ENCODE measurements around the gene SMYD3. TPM values are rescaled to one million over a fixed set of nuclear protein-coding genes. Genes with fewer than 3 reads are reported as not detected.
"Not testable (repeated sequence)": the region's sequence is repeated elsewhere in the genome, so short reads cannot be mapped to it uniquely, and the experiment has no call there.

SMYD3 gene
- total RNA-seq, 4 donors from 2014 or later = 11.6 to 26.9 (median 18.3) TPM

GRCh38 chr1:246074421-246074820 is 432.7 kb downstream of the SMYD3 start:
- H3K27ac ChIP-seq = no peak overlapping the region
- 57 to 69% methylated on average over 2 of the region's 2 CpGs for WGBS, 2 donors (ENCODE audit: low coverage in 1 of 2)
- ATAC-seq = no peak

GRCh38 chr1:246072456-246072955 is 434.6 kb downstream of the SMYD3 start:
- Histone ChIP-seq H3K4me3 (no peak overlapping the region), H3K27me3 (no peaks in the 10 kb centered on the region), H3K36me3 (no peaks in the 10 kb centered on the region), H3K9me3 (peaks cover 0 to 6% (median 0%) of the 10 kb centered on the region in 3 donors), H3K27ac (no peak overlapping the region), H3K4me1 (peaks cover 0 to 9% (median 0%) of the 10 kb centered on the region in 3 donors)
- 81 to 92% methylated on average over 3 to 4 of the region's 5 CpGs for WGBS, 2 donors (ENCODE audit: low coverage in 1 of 2)
- TF ChIP-seq POLR2AphosphoS5 (IDR thresholded peaks at IDR 0.05) (no peak), CTCF (IDR thresholded peaks at IDR 0.05) (no peak), POLR2A (IDR thresholded peaks at IDR 0.05) (no peak), EP300 (IDR thresholded peaks at IDR 0.05) (no peak)
- no peak for ATAC-seq

More at GRCh38 chr1:246074421-246074820, 432.7 kb downstream of the SMYD3 start:
- H3K4me3 ChIP-seq = no peak overlapping the region
- peaks cover 0 to 9% (median 0%) of the 10 kb centered on the region in 3 donors for H3K4me1 ChIP-seq
- peaks cover 0 to 6% (median 0%) of the 10 kb centered on the region in 3 donors for H3K9me3 ChIP-seq
- TF ChIP-seq CTCF (IDR thresholded peaks at IDR 0.05) (no peak), POLR2AphosphoS5 (IDR thresholded peaks at IDR 0.05) (no peak), EP300 (IDR thresholded peaks at IDR 0.05) (no peak), POLR2A (IDR thresholded peaks at IDR 0.05) (no peak)
- H3K36me3 ChIP-seq = no peaks in the 10 kb centered on the region
- H3K27me3 ChIP-seq = no peaks in the 10 kb centered on the region

GRCh38 chr1:246071981-246072380 is 435.1 kb downstream of the SMYD3 start:
- H3K27ac ChIP-seq, H3K4me3 ChIP-seq, H3K27me3 ChIP-seq, H3K4me1 ChIP-seq, H3K9me3 ChIP-seq, H3K36me3 ChIP-seq, ATAC-seq: not testable (repeated sequence)
- 83% methylated on average over 1 of the region's 15 CpGs; no CpG with 5 or more reads in 1 of the 2 donors for WGBS, 2 donors (ENCODE audit: low coverage in 1 of 2)

- H3K4me1 ChIP-seq, H3K4me3 ChIP-seq, H3K9me3 ChIP-seq, H3K27ac ChIP-seq, H3K36me3 ChIP-seq, ATAC-seq, H3K27me3 ChIP-seq: not testable (repeated sequence)
- 85 to 91% methylated on average over 5 to 8 of the region's 11 CpGs for WGBS, 2 donors (ENCODE audit: low coverage in 1 of 2)
These were observed 435.5 kb downstream of the SMYD3 start for GRCh38 chr1:246071561-246071960.

GRCh38 chr1:246069581-246069980 is 437.5 kb downstream of the SMYD3 start:
- 84 to 100% methylated on average over 1 to 5 of the region's 6 CpGs for WGBS, 2 donors (ENCODE audit: low coverage in 1 of 2)
- H3K36me3 ChIP-seq = no peaks in the 10 kb centered on the region
- TF ChIP-seq CTCF (IDR thresholded peaks at IDR 0.05) (no peak), EP300 (IDR thresholded peaks at IDR 0.05) (no peak), POLR2A (IDR thresholded peaks at IDR 0.05) (no peak), POLR2AphosphoS5 (IDR thresholded peaks at IDR 0.05) (no peak)
- ATAC-seq = no peak
- H3K9me3 ChIP-seq = no peaks in the 10 kb centered on the region
- no peak overlapping the region for H3K27ac ChIP-seq
- H3K4me1 ChIP-seq = peaks cover 0 to 14% (median 0%) of the 10 kb centered on the region in 3 donors
- no peaks in the 10 kb centered on the region for H3K27me3 ChIP-seq
- H3K4me3 ChIP-seq = no peak overlapping the region

GRCh38 chr1:246068619-246069509 is 438.2 kb downstream of the SMYD3 start:
- no peaks in the 10 kb centered on the region for H3K36me3 ChIP-seq
- TF ChIP-seq EP300 (IDR thresholded peaks at IDR 0.05) (no peak), CTCF (IDR thresholded peaks at IDR 0.05) (no peak), POLR2A (IDR thresholded peaks at IDR 0.05) (no peak), POLR2AphosphoS5 (IDR thresholded peaks at IDR 0.05) (no peak)
- no peak overlapping the region for H3K27ac ChIP-seq
- no peaks in the 10 kb centered on the region for H3K9me3 ChIP-seq
- ATAC-seq = no peak
- no peak overlapping the region for H3K4me3 ChIP-seq
- H3K27me3 ChIP-seq = no peaks in the 10 kb centered on the region
- 81 to 82% methylated on average over 7 of the region's 7 CpGs for WGBS, 2 donors (ENCODE audit: low coverage in 1 of 2)
- peaks cover 0 to 8% (median 0%) of the 10 kb centered on the region in 3 donors for H3K4me1 ChIP-seq

Measured in gastroesophageal sphincter (tissue), 4 donors.